H9 (cell line): ENCODE data around the gene LRRC34. TPM values are rescaled to one million over a fixed set of nuclear protein-coding genes. Genes with fewer than 3 reads are reported as not detected.

Experiments used
- DNase-seq: peaks from one replicate; pipeline ENCODE4 v3.0.0-alpha.2; 2017
- H2AFZ ChIP-seq: one replicate; pipeline ENCODE4 v1.6.1; 2013; ENCODE audit warnings: mild to moderate bottlenecking, low read length, control low read depth, moderate library complexity
- H2AK5ac ChIP-seq: 2 replicates; pipeline ENCODE4 v1.6.1; 2013; ENCODE audit warnings: low read length, control low read depth, mixed read lengths; ENCODE audit not compliant: insufficient read length
- H2BK120ac ChIP-seq: one replicate; pipeline ENCODE4 v1.6.1; 2013; ENCODE audit warnings: low read depth, mild to moderate bottlenecking, low read length, control low read depth, inconsistent platforms; ENCODE audit not compliant: poor library complexity, severe bottlenecking
- H2BK12ac ChIP-seq: 2 replicates; pipeline ENCODE4 v1.6.1; 2013; ENCODE audit warnings: low read length, control low read depth, mixed read lengths, low read depth; ENCODE audit not compliant: insufficient read length
- H2BK15ac ChIP-seq: 2 replicates; pipeline ENCODE4 v1.6.1; 2013; ENCODE audit warnings: low read depth, low read length, control low read depth
- H2BK20ac ChIP-seq: one replicate; pipeline ENCODE4 v1.6.1; 2013; ENCODE audit warnings: low read depth, mild to moderate bottlenecking, low read length, control low read depth, inconsistent platforms; ENCODE audit not compliant: poor library complexity, severe bottlenecking
- H2BK5ac ChIP-seq: 2 replicates; pipeline ENCODE4 v1.6.1; 2013; ENCODE audit warnings: low read length, control low read depth, mixed read lengths; ENCODE audit not compliant: insufficient read length
- H3K14ac ChIP-seq: 2 replicates; pipeline ENCODE4 v1.6.1; 2013; ENCODE audit warnings: low read length, control low read depth; ENCODE audit not compliant: insufficient read depth
- H3K18ac ChIP-seq: 2 replicates; pipeline ENCODE4 v1.6.1; 2013; ENCODE audit warnings: low read depth, mild to moderate bottlenecking, mixed read lengths, low read length, control low read depth; ENCODE audit not compliant: insufficient read length
- H3K23ac ChIP-seq: 2 replicates; pipeline ENCODE4 v1.6.1; 2013; ENCODE audit warnings: low read length, control low read depth, mixed read lengths, low read depth; ENCODE audit not compliant: insufficient read length
- H3K23me2 ChIP-seq: 2 replicates; pipeline ENCODE4 v1.6.1; 2013; ENCODE audit warnings: low read depth, mild to moderate bottlenecking, mixed read lengths, low read length, control low read depth; ENCODE audit not compliant: insufficient read length, poor library complexity, severe bottlenecking
- H3K27ac ChIP-seq: 2 replicates; pipeline ENCODE4 v1.5.1; 2013; ENCODE audit warnings: low read length, control low read depth, mixed read lengths, low read depth; ENCODE audit not compliant: insufficient read length
- H3K27me3 ChIP-seq: 2 replicates; pipeline ENCODE4 v1.6.1; 2013; ENCODE audit warnings: low read length, control low read depth, inconsistent platforms; ENCODE audit not compliant: insufficient read depth
- H3K4ac ChIP-seq: 2 replicates; pipeline ENCODE4 v1.6.1; 2013; ENCODE audit warnings: low read depth, mild to moderate bottlenecking, control low read depth, inconsistent platforms, low read length, moderate library complexity
- H3K4me1 ChIP-seq: 2 replicates; pipeline ENCODE4 v1.6.1; 2013; ENCODE audit warnings: low read length, control low read depth, inconsistent platforms; ENCODE audit not compliant: insufficient read depth
- H3K4me2 ChIP-seq: 2 replicates; pipeline ENCODE4 v1.6.1; 2013; ENCODE audit warnings: low read length, control low read depth, mixed read lengths; ENCODE audit not compliant: insufficient read length, insufficient read depth
- H3K56ac ChIP-seq: 2 replicates; pipeline ENCODE4 v1.6.1; 2013; ENCODE audit warnings: low read depth, mild to moderate bottlenecking, mixed read lengths, low read length, control low read depth; ENCODE audit not compliant: insufficient read length
- H3K79me1 ChIP-seq: 2 replicates; pipeline ENCODE4 v1.6.1; 2013; ENCODE audit warnings: low read depth, mild to moderate bottlenecking, moderate library complexity, low read length, control low read depth, inconsistent platforms; ENCODE audit not compliant: insufficient read depth, poor library complexity, severe bottlenecking
- H3K79me2 ChIP-seq: 2 replicates; pipeline ENCODE4 v1.6.1; 2013; ENCODE audit warnings: low read length, control low read depth, inconsistent platforms; ENCODE audit not compliant: insufficient read depth
- H3K9ac ChIP-seq: 2 replicates; pipeline ENCODE4 v1.6.1; 2013; ENCODE audit warnings: low read length, control low read depth, mixed read lengths; ENCODE audit not compliant: insufficient read length; ENCODE audit errors: extremely low read depth
- H3K9me3 ChIP-seq: one replicate; pipeline ENCODE4 v1.6.1; 2013; ENCODE audit warnings: low read depth, low read length, inconsistent platforms; ENCODE audit not compliant: control insufficient read depth
- H3T11ph ChIP-seq: one replicate; pipeline ENCODE4 v1.6.1; 2013; ENCODE audit warnings: mild to moderate bottlenecking, low read length, control low read depth, inconsistent platforms
- H4K20me1 ChIP-seq: one replicate; pipeline ENCODE4 v1.6.1; 2013; ENCODE audit not compliant: control insufficient read depth, insufficient read length, insufficient read depth
- H4K5ac ChIP-seq: 2 replicates; pipeline ENCODE4 v1.6.1; 2013; ENCODE audit warnings: low read depth, mild to moderate bottlenecking, mixed read lengths, low read length, control low read depth; ENCODE audit not compliant: insufficient read length
- H4K8ac ChIP-seq: replicated peaks from 2 replicates; pipeline ENCODE4 v1.6.1; 2013; ENCODE audit warnings: low read length, control low read depth, mixed read lengths, low read depth; ENCODE audit not compliant: insufficient read length
- H4K91ac ChIP-seq: 2 replicates; pipeline ENCODE4 v1.6.1; 2013; ENCODE audit warnings: low read depth, mild to moderate bottlenecking, moderate library complexity, mixed read lengths, low read length, control low read depth; ENCODE audit not compliant: insufficient read length
- H3K27ac Mint-ChIP-seq, 3 experiments: 2 replicates in 2 of 3; 3 replicates in 1 of 3; pipeline ENCODE4 v1.8.0; 2020 to 2021; ENCODE audit warnings: mixed read lengths in 3 of 3, mild to moderate bottlenecking in 1 of 3, moderate library complexity in 1 of 3
- H3K27me3 Mint-ChIP-seq: 2 replicates; pipeline ENCODE4 v1.8.0; 2021; ENCODE audit warnings: low read depth, mild to moderate bottlenecking, moderate library complexity, mixed read lengths
- H3K36me3 Mint-ChIP-seq, 3 experiments: 2 replicates in 2 of 3; 3 replicates in 1 of 3; pipeline ENCODE4 v1.8.0; 2020 to 2021; ENCODE audit warnings: low read depth in 3 of 3, mixed read lengths in 3 of 3; ENCODE audit not compliant: insufficient read depth in 1 of 3
- H3K4me1 Mint-ChIP-seq, 2 experiments: 2 replicates each; pipeline ENCODE4 v1.8.0; 2020; ENCODE audit warnings: mixed read lengths in 2 of 2
- H3K4me3 Mint-ChIP-seq, 2 experiments: 2 replicates in 1 of 2; 3 replicates in 1 of 2; pipeline ENCODE4 v1.8.0; 2020 to 2021; ENCODE audit warnings: mild to moderate bottlenecking in 2 of 2, mixed read lengths in 2 of 2, moderate library complexity in 1 of 2
- H3K9me3 Mint-ChIP-seq, 2 experiments: 2 replicates in 1 of 2; 3 replicates in 1 of 2; pipeline ENCODE4 v1.8.0; 2020; ENCODE audit warnings: mild to moderate bottlenecking in 2 of 2, mixed read lengths in 2 of 2, moderate library complexity in 1 of 2
- CTCF ChIP-seq: fragments of 200-600 bp; sonication (generic); conservative IDR thresholded peaks from 3 replicates; pipeline ENCODE4 v1.8.0; 2021; ENCODE audit warnings: antibody characterized with exemption, mild to moderate bottlenecking
- WGBS: extraction: QIAGEN DNeasy Blood & Tissue Kit; methylation state at CpG from one replicate; pipeline ENCODE4 v1.1.7; 2013; ENCODE audit warnings: missing lambda C conversion rate, low lambda C conversion rate, mixed read lengths; ENCODE audit not compliant: insufficient read length; ENCODE audit errors: extremely low coverage; 5-methylcytosine and 5-hydroxymethylcytosine counted together
- total RNA-seq: library from RNA; stranded (reverse); gene quantifications from 2 replicates; pipeline ENCODE4 v1.2.1, GENCODE V29; 2021

The LRRC34 gene
- total RNA-seq, 1 experiment from 2014 or later, result 4.6 TPM

GRCh38 chr3:169760479-169760878 is 52.2 kb downstream of the LRRC34 start:
- H3K9ac ChIP-seq, result no peak overlapping the region
- no peaks in the 10 kb centered on the region; the same call in 1 of the 2 replicates for H3K27me3 Mint-ChIP-seq
- no peaks in the 10 kb centered on the region for H3K4me1 ChIP-seq
- H3K27ac Mint-ChIP-seq, result no peak overlapping the region
- no peak overlapping the region for H2AK5ac ChIP-seq
- no peaks in the 10 kb centered on the region for H4K20me1 ChIP-seq
- no peak overlapping the region for H3K4me3 Mint-ChIP-seq
- DNase-seq, result no peak
- H3K4me1 Mint-ChIP-seq, result peaks cover 2 to 7% of the 10 kb centered on the region in 2 experiments; a peak in 3 of 4 replicates
- H3K27me3 ChIP-seq, result no peaks in the 10 kb centered on the region
- peaks cover 0 to 6% (median 4%) of the 10 kb centered on the region in 3 experiments; a peak in 4 of 7 replicates for H3K36me3 Mint-ChIP-seq
- no peak overlapping the region for H2BK5ac ChIP-seq
- H3K9me3 ChIP-seq, result no peaks in the 10 kb centered on the region
- TF ChIP-seq CTCF, result no peak
- no peak overlapping the region for H2AFZ ChIP-seq
- peaks cover 10% of the 10 kb centered on the region in 2 experiments; a peak in 3 of 5 replicates for H3K9me3 Mint-ChIP-seq
- H3K23ac ChIP-seq, result no peak overlapping the region
- H3K79me1 ChIP-seq, result no peaks in the 10 kb centered on the region
- H2BK120ac ChIP-seq, result no peak overlapping the region
- H3K23me2 ChIP-seq, result peaks cover 5% of the 10 kb centered on the region
- H4K8ac ChIP-seq, result no peak overlapping the region
- no peak overlapping the region for H2BK20ac ChIP-seq
- H3K79me2 ChIP-seq, result no peaks in the 10 kb centered on the region
- H3K4ac ChIP-seq, result no peak overlapping the region
- H3K27ac ChIP-seq, result no peak overlapping the region
- H2BK12ac ChIP-seq, result no peak overlapping the region
- H3T11ph ChIP-seq, result no peak overlapping the region
- H3K56ac ChIP-seq, result no peak overlapping the region
- no peak overlapping the region for H4K5ac ChIP-seq
- H3K4me2 ChIP-seq, result no peak overlapping the region
- no peak overlapping the region for H3K18ac ChIP-seq
- no CpG with 5 or more reads among the region's 4 CpGs for WGBS
- H2BK15ac ChIP-seq, result no peak overlapping the region
- H3K14ac ChIP-seq, result no peak overlapping the region
- no peak overlapping the region for H4K91ac ChIP-seq
